HG03457 (cell line): Measurements from ENCODE around the gene TRH.
"Not testable (repeated sequence)": the region's sequence is repeated elsewhere in the genome, so short reads cannot be mapped to it uniquely, and the experiment has no call there.

Experiments
- ATAC-seq: cut with Tn5 transposase; IDR thresholded peaks from one replicate; pipeline ENCODE4 v1.9.1; 2021; ENCODE audit warnings: moderate number of reproducible peaks; ENCODE audit not compliant: unreplicated experiment

TRH gene

GRCh38 chr3:129962600-129962999, 11.9 kb upstream of the TRH start:
- ATAC-seq = no peak

- no peak for ATAC-seq
Observed at GRCh38 chr3:129965937-129966336, 8.6 kb upstream of the TRH start.

GRCh38 chr3:129966876-129967275, 7.6 kb upstream of the TRH start:
- no peak for ATAC-seq

- no peak for ATAC-seq
Observed at GRCh38 chr3:129967761-129968160, 6.8 kb upstream of the TRH start.

- ATAC-seq = no peak
Observed at GRCh38 chr3:129971351-129972052, 3.0 kb upstream of the TRH start.

- no peak for ATAC-seq
Observed at GRCh38 chr3:129972301-129972700, 2.2 kb upstream of the TRH start.

DNA sequence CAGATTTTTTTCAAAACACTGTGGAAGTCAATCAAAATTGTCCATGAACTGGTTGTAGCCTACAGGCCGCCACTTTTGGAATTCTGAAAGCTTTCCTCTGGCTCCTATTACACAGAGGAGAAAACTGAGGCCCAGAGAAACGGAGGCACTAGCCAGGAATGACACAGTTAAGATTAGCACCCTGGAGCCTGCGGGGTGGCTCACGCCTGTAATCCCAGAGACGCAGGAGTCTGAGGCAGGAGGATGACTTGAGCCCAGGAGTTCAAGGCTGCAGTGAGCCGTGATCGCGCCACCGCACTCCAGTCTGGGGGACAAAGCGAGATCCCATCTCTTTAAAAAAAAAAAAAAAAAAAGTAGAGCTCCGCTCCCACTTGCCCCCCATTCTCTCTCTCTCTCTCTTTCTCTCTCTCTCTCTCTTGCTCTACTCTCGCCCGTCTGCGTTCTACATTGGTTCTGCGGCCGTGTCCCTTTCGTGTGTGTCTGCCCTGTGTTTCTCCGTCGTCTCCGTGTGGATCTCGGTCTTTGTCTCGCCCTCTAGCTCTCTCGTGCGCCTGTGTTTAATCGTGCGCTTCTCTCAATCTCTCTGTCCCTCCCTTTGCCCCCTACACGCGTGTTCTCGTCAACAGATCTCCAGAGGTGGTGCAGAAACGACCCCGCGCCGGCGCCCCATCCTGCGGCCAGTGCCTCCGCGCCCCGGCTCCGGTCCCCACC, 512 bp upstream of the TRH start:
- ATAC-seq = no peak

- no peak for ATAC-seq
Observed at GRCh38 chr3:129974833-129975704, 549 bp downstream of the TRH start.

DNA sequence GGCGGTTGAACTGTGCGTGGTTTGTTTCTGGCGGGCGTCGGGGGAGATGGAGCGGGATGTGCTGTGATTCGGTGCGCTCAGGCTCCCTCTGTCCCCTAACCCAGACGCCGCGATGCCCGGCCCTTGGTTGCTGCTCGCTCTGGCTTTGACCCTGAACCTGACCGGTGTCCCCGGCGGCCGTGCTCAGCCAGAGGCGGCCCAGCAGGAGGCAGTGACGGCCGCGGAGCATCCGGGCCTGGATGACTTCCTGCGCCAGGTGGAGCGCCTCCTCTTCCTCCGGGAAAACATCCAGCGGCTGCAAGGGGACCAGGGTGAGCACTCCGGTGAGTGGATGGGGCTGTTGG, 1.2 kb downstream of the TRH start:
- ATAC-seq = no peak

GRCh38 chr3:129976286-129976685, 1.8 kb downstream of the TRH start:
- no peak for ATAC-seq

DNA sequence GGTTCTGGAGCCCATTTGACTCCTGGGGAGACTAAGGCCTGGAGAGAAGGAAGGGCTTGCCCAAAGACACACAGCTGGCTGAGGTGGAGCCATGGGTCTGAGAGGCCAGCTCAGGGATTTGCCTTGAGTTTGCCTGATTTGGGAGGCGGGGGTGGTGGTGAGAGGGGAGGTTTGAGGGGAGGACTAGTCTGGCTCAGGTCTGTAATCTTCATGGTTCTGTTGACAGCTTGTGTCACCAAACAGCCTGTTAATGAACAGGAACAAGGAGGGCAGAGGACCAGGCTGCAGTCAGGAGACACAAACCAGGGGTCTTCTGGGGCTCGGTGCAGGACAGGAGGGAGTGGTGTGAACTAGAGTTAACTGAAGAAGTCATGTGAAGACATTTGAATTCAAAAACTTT, 3.6 kb downstream of the TRH start:
- no peak for ATAC-seq

DNA sequence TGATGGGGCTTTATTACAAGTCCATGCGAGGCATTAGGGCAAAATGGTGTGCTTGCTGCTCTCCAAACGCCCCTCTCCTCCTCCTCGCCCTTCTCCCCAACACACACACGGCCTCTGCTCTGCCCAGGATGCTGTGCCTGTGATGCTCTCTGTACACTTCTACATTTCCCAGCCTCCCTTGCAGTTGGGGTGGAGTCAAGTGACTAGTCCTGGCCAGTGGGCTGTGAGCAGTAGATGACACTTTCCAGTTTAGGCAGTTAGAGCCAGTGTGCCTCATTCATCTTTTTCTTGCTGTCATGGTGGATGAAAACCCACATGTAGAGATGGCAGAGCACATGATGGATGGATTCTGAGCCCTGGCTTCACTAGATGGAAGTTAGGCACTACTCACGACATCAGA, 5.4 kb downstream of the TRH start:
- no peak for ATAC-seq

- no peak for ATAC-seq
Observed at GRCh38 chr3:129983561-129983960, 9.0 kb downstream of the TRH start.

GRCh38 chr3:129984125-129984524, 9.6 kb downstream of the TRH start:
- no peak for ATAC-seq

GRCh38 chr3:129985113-129985512, 10.6 kb downstream of the TRH start:
- ATAC-seq = no peak

DNA sequence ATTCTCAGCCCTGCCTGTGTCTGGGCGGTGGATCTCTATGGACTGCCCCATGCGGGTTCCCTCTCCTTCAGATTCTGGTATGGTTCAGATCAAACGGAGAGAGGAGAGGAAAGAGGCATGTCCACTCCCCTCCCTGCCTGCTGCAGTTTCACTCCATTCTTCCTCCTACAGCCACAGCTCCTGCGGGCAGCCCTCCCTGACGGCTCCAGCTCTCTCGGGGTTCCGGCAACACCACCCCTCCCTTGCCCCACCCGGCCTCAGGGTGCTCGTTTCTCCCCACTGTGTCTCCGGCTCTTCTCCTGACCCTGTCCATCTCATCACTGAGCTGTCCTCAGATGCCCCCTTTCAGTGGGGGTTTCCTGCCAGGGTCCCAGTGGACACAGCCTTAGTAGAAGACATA, 13.9 kb downstream of the TRH start:
- no peak for ATAC-seq

DNA sequence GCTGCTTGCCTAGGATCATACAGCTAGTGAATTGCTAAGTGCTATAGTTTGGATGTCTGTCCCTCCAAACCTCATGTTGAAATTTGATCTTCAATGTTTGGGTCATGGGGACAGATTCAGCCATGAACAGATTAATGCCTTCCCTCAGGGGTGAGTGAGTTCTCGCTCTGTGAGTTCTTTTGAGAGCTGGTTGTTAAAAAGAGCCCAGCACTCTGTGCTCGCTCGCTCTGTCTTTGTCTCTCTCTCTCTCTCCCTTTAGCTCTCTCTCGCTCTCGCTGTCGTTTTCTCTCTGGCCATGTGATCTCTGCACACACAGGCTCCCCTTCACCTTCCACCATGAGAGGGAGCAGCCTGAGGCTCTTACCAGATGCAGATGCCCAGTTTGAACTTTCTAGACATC, 14.9 kb downstream of the TRH start:
- no peak for ATAC-seq

DNA sequence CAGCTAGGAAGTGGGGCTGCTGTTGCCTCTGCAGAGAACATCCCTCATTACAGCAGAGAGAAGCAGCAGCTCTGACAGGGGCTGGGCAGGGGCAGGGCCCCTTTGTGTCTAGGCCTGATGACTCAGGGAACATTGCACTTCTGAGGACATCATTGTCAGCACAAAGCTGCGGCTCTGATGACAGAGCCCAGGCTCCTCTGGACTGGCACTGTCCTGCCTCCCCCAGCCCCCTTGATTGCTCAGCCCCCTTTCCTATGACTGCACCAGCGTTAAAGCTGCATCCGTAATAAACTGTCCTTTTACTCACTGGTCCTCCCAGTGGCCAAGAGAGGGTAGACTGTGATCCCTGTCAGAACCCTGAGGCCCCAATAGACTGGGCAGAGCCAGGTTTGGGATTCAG, 18.3 kb downstream of the TRH start:
- no peak for ATAC-seq

GRCh38 chr3:129994883-129995559, 20.5 kb downstream of the TRH start:
- no peak for ATAC-seq

DNA sequence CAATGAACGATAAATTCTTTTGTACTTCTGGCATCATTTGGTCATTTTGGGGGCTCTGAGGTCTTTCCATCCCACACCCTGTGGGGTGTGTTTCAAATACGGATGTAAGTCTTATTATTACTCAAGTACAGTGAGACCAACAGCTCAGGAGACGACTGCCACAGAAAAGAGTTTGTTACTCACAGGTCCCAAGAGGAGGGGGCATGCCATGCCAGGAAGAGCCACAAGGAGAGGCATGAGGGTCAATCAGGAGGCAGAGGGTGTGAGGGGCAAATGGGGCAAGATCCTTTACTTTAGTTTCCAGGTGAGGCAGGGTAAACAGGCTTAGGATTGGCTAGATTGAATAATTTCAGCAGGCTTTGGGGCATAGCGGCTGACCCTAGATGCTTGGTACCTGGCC, 21.6 kb downstream of the TRH start:
- no peak for ATAC-seq

- not testable (repeated sequence) for ATAC-seq
Observed at GRCh38 chr3:129999176-129999575, 24.7 kb downstream of the TRH start.
